Ishikawa (cell line): Measurements from ENCODE around the gene STK38.

Source experiments
- EP300 ChIP-seq: IDR thresholded peaks from 2 replicates; pipeline ENCODE4 v1.6.1; 2012; ENCODE audit warnings: borderline replicate concordance
- YY1 ChIP-seq: IDR thresholded peaks from 2 replicates; pipeline ENCODE4 v1.6.1; 2012; ENCODE audit warnings: low read depth
- TF ChIP-seq, protein P1 (sequence below): IDR thresholded peaks from 2 replicates; pipeline ENCODE4 v1.6.1; 2012

GRCh38 chr6:36492621-36493020, 54.7 kb downstream of the STK38 start:
- TF ChIP-seq, protein P1, sequence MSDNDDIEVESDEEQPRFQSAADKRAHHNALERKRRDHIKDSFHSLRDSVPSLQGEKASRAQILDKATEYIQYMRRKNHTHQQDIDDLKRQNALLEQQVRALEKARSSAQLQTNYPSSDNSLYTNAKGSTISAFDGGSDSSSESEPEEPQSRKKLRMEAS, result no peak
- no peak for TF ChIP-seq EP300
- TF ChIP-seq YY1, result no peak
